HUDEP-2 (cell line): ENCODE results near the gene RHOF.

ENCODE experiments used
- DNase-seq, 76 experiments: peaks; one replicate each; lab custom pipeline; 2025; ENCODE audit not compliant: unreplicated experiment in 76 of 76; lab: John Stamatoyannopoulos, UW

The RHOF gene

DNA sequence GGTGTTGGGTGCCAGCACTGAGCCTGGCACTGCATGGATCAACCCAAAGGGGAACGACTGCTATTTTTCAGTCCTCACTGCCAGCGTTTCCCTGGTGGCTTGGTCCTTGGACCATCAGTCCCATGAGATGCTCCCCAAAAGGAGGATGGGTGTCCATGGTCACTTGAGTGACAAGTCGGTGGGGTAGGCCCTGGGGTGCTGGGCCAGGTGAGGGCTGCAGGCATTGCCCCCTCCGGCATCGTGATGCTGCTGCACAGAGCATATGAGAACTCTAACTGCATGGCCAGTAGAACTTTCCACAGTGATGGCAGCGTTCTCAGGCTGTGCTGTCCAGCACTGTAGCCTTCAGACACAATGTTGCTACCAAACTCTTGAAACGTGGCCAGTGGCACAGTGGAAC is 26.6 kb upstream of the RHOF start:
- DNase-seq, result no peak

DNA sequence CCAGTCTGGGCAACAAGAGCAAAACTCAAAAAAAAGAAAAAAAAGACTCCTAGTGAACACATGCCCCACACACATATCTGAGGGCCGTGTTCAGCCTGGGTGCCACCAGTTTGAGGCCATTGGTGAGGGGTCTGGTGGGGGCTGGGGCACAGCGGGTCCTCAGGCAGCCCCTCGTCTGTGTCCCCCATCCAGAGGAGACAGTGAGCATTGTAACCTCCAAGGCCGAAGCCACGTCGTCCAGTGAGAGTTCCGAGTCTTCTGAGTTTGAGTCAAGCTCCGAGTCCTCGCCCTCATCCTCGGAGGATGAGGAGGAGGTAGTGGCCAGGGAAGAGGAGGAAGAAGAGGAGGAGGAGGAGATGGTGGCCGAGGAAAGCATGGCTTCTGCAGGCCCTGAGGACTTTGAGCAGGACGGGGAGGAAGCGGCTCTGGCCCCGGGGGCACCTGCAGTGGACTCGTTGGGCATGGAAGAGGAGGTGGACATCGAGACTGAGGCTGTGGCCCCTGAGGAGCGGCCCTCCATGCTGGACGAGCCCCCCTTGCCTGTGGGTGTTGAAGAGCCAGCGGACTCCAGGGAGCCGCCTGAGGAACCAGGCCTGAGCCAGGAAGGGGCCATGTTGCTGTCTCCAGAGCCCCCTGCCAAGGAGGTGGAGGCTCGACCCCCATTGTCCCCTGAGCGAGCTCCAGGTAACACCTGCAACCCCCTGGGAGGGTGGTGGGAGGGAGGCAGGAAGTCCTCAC is 25.9 kb upstream of the RHOF start:
- DNase-seq, result no peak

GRCh38 chr12:121817648-121818043 is 24.2 kb upstream of the RHOF start:
- no peak for DNase-seq

DNA sequence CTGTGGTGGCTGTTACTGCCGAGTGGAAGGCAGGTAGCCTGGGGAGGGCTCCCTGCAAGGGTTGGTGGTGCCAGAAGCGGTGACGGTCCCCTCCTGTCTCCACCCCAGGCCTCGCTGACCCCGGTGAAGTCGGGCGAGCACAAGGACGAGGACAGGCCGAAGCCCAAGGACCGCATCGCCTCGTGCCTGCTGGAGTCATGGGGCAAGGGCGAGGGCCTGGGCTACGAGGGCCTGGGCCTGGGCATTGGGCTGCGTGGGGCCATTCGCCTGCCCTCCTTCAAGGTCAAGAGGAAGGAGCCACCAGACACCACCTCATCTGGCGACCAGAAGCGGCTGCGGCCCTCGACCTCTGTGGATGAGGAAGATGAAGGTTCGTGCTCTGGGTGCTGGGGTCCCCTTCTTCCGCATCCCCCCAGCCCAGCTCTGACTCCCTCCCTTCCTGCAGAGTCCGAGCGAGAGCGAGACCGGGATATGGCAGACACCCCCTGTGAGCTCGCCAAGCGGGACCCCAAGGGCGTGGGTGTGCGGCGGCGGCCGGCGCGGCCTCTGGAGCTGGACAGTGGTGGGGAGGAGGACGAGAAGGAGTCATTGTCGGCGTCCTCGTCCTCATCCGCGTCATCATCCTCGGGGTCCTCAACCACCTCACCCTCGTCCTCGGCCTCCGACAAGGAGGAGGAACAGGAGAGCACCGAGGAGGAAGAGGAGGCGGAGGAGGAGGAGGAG is 23.6 kb upstream of the RHOF start:
- DNase-seq, result no peak

- no peak for DNase-seq
Measured at GRCh38 chr12:121815263-121815662, 21.8 kb upstream of the RHOF start.

DNA sequence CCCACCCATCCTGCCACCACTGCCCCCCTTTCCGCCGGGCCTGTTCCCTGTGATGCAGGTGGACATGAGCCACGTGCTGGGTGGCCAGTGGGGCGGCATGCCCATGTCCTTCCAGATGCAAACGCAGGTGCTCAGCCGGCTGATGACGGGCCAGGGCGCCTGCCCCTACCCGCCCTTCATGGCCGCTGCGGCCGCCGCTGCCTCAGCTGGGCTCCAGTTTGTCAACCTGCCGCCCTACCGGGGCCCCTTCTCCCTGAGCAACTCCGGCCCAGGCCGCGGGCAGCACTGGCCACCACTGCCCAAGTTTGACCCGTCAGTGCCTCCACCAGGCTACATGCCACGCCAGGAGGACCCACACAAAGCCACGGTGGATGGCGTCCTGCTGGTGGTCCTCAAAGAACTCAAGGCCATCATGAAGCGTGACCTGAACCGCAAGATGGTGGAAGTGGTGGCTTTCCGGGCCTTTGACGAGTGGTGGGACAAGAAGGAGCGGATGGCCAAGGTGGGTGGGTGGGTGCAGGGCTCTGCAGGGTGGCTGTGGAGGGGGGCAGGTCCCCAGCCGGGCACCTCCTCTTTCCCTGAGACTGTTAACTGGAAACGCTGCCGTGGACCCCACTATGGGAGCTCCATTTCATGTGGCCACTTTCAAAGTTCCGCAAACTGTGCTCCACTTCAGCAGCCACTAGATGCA is 21.1 kb upstream of the RHOF start:
- no peak for DNase-seq

- no peak for DNase-seq
Measured at GRCh38 chr12:121813951-121814350, 20.5 kb upstream of the RHOF start.

DNA sequence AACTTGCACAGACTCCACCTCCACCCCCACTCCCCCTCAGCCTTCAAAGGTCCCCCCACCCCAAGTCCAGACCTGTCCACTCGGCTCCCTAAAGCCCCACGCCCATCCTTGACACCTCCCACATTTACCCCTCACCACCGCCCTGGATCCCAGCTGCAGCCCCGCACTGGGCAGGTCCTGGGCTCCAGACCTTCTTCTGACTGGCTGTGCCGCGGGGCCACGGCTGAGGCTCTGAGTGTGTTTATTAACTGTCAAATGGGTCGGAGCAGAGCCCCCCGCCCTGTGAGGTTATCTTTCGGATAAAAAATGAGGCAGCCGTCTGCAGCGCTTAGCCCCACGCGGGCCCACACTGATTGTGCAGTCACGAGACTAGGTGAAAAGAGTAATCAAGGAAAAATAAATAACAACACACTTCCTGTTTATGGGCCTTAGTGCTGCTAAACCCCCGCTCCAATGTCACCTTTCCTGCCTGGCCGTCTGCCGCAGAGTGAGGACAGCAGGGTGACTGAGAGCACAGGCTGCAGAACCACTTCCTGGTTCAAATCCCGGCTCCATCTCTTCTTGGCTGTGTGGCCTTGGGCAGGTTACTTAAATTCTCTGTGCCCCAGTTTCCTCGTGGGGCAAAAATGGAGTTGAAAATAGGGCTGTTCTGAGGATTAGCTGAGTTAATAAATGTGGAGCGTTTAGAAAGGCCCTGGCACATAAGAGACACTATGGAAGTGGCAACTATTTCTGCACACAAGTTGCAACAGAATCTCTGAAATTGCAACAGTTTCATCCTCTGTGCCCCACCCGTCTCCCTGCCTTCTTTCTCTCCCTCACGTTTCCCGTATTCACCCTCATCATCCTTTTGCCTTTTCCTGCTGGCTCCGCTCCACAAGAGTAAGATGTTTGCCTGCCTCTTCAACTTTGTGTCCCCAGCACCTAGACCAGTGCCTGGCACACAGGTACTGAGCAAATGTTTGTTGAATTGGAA is 19.7 kb upstream of the RHOF start:
- no peak for DNase-seq

GRCh38 chr12:121812320-121812871 is 18.9 kb upstream of the RHOF start:
- DNase-seq, result peak in 65 of 76 experiments; percentile 12 to 76 (median 58)

DNA sequence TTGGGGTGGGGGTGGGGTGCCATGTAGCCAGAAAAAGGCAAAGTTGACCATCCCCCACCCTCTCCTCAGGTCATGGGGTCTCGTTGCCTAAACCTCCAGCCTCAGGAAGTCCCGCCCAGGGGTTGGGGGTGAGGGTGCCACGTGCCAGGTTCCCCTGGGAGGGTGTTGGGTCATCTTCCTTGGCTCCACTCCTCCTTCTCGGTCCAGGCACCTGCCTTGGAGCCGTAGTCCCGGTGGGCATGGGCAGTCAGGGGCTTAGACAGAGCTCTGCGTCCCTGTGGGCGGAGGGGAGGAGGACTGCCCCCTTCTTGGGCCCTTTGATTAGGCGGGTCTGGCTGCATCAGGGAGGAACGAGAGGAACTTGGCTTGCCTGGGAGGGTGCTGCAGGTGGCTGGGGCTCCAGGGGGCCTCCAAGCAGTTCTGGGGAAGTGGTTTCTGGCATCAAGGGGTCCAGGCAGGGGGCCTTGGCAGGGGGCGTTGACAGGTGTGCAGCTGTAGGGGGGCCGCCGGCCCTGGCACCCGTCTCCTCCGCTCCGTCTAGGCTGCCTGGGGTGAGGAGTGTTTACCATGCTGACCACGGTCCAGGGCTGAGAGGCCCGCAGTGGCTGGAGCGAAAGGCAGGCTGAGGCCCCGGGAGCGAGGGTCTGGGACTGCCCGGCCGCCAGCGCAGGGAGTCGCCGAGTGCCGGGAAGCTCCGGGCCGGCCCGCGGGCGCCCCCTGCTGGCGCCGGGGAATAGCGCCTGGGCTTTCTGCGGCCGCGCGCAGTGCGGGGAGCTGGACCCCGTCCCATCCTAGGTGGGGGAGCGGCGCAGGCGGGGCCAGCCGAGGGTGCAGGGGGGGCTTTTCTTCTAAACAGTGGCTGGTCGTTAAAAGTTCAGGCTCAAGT is 18.2 kb upstream of the RHOF start:
- peak in 45 of 76 experiments; percentile 7 to 68 (median 41) for DNase-seq

DNA sequence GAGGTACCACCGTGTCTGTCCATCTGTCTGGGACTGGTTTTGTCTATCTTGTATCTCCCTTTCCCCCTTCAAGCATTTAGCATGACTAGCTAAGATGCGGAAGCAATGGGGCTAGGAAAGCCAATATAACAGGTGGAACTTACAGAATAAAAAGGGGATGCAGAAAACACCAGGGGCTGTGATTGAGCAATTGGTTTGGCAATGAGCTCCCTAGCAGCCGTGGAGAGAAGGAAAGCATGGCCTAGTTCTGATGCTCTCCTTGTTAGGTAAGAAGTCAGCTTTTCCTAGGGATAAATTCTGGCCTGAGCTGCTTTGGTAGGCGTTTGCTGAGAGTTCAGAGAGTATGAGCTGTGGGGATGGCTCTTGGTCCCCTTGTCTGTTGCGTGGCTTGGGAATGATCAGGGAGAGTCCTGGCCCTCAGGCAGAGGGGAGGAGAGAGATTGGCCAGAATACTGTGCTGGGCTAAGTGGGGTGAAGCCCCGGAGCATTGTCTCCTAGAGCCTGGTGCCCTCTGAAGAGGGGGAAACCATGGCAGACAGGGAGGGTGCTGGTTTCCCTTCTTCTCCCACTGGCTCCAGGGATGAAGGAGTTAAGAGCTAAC is 17.4 kb upstream of the RHOF start:
- no peak for DNase-seq

DNA sequence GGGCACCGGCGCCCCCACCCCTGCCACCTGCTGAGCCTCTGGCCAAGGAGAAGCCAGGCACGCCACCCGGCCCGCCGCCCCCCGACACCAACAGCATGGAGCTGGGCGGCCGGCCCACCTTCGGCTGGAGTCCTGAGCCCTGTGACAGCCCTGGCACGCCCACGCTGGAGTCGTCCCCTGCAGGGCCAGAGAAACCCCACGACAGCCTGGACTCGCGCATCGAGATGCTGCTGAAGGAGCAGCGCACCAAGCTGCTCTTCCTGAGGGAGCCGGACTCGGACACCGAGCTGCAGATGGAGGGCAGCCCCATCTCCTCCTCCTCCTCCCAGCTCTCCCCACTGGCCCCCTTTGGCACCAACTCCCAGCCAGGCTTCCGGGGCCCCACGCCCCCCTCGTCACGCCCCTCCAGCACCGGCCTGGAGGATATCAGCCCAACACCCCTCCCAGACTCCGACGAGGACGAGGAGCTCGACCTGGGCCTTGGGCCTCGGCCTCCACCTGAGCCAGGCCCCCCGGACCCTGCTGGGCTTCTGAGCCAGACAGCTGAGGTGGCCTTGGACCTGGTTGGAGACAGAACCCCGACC is 16.8 kb upstream of the RHOF start:
- no peak for DNase-seq

DNA sequence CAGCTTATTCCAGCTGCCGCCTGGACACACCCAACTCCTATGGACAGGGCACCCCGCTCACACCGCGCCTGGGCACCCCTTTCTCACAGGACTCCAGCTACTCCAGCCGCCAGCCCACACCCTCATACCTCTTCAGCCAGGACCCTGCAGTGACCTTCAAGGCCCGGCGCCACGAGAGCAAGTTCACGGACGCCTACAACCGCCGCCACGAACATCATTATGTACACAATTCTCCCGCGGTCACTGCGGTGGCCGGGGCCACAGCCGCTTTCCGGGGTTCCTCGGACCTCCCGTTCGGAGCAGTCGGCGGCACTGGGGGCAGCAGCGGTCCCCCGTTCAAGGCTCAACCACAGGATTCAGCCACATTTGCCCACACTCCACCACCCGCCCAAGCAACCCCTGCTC is 16.2 kb upstream of the RHOF start:
- DNase-seq, result no peak

DNA sequence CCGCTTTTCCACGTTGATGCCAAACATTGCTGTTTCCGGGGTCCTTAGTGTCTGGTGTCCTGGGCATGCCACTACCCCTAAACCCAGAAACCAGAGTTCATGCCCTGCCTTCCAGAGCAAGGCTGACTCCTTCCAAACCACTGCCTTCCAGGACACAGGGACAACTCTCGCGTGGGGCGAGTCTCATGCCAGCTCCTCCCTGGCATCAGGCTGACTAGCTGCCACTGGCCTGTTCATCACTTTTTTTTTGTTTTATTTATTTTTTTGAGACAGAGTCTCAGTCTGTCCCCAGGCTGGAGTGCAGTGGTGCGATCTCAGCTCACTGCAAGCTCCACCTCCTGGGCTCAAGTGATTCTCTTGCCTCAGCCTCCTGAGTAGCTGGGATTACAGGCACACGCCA is 15.1 kb upstream of the RHOF start:
- DNase-seq, result no peak

DNA sequence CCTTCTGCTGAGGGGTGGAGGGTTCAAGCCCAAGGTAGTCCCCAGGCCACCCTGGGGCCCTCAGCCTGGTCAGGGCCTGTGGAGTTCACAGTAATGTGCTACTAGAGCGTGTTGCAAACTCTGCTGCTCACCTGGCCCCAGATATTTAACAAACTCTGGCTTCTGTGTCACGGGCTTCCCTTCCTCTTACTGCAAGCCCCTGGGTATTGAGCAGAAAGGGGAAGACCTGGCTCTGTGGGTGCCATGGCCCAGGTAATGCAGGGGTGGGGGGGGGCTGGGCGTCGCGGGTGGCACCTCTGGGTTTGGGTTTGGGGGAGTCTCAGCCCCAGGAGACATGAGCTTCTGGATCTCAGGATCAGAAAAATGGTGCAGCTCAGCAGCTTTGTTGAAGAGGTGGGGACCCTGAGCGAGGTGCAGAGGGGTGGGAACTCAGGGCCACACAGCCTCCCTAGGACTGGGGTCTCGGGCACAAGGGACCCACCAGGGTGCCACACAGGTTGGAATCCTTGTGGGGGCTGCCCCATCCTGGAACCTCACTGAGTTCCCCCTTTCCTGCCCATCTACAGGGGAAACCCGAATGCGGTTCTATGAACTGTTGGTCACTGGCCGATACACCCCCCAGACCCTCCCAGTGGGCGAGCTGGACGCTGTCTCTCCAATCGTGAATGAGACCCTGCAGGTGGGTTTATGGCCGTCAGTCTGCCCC is 14.3 kb upstream of the RHOF start:
- no peak for DNase-seq

DNA sequence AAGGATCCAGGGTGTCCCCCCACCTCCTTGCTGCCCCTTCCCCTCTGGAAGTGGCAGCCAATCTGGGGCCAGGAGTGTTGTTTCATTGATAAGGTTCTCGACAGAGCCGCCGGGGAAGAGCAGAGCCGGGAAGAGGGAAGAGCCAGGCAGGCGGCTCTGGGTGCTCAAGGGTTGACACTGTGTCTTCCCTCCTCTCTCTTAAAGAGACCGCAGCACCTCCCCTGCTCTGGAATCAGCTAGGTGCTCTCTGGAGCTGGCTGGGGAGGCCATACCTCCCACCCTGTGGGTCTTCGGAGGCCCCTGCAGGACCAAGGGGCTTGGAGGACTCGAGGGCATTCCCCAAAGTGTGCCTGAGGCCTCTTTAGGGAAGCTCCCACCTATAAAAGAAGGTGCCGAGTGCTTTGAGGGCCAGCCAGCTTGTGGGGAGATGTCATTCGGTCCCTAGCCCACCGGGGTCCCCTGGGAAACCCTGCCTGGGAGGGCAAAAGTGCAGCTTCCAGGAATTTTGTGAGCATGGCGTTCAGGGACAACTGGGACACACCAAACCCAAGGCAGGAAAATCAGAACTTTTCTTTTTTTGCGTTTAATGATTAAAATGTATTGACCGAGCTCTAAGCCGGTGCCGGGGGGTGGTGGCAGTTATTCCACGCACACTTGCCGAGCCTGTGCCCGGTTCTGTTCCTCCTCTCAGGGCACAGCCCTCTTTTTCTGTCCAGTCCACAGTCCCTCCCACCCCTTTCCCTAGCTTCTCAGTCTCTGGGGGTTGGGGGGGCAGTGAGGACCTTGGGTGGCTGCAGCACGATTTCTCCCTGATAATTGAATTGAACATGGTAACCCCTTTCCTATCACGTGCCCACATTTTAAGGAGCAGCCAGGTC is 13.3 kb upstream of the RHOF start:
- DNase-seq, result no peak

GRCh38 chr12:121806009-121806545 is 12.6 kb upstream of the RHOF start:
- DNase-seq, result no peak
